GM10248 (cell line): ENCODE data around the gene NF2.

ENCODE experiments used
- CTCF ChIA-PET: fragments of 300-600 bp; sonication (Branson Sonifier 250); formaldehyde crosslinking; extraction: SDS; loops from one replicate; lab custom pipeline; 2021; ENCODE audit warnings: antibody characterized with exemption; lab: Yijun Ruan, JAX
- POLR2A ChIA-PET: fragments of 350-650 bp; sonication (Branson Sonifier 250); formaldehyde crosslinking; extraction: SDS; loops from one replicate; lab custom pipeline; 2020; ENCODE audit warnings: antibody characterized with exemption; lab: Yijun Ruan, JAX
- DNase-seq: peaks from one replicate; pipeline ENCODE4 v3.0.0; 2012; ENCODE audit errors: extremely low spot score
- CTCF ChIP-seq: IDR thresholded peaks from 2 replicates; pipeline ENCODE4 v1.5.1; 2012; ENCODE audit warnings: mild to moderate bottlenecking, low read depth; ENCODE audit errors: extremely low read depth, missing control alignments, control extremely low read depth

The NF2 gene

GRCh38 chr22:29641700-29642330 is 38.4 kb downstream of the NF2 start:
- no peak for DNase-seq
- ChIA-PET CTCF (interaction anchor here (1.6 kb wide), 1 partner anchor 15 kb away, joined by 3 read pairs; no protein-coding TSS in a partner anchor), POLR2A (no interaction called here)
- no peak for TF ChIP-seq CTCF

GRCh38 chr22:29642694-29643093 is 39.3 kb downstream of the NF2 start:
- no peak for TF ChIP-seq CTCF
- ChIA-PET CTCF (interaction anchor here (1.6 kb wide), 1 partner anchor 16 kb away, joined by 3 read pairs; no protein-coding TSS in a partner anchor), POLR2A (no interaction called here)
- DNase-seq = no peak

GRCh38 chr22:29647954-29648737 is 44.7 kb downstream of the NF2 start:
- DNase-seq = no peak
- ChIA-PET CTCF (no interaction called here), POLR2A (no interaction called here)
- TF ChIP-seq CTCF = no peak

GRCh38 chr22:29650370-29650769 is 46.9 kb downstream of the NF2 start:
- ChIA-PET POLR2A (no interaction called here), CTCF (interaction anchor here (1.7 kb wide), 1 partner anchor 24 kb away, joined by 4 read pairs; no protein-coding TSS in a partner anchor)
- no peak for TF ChIP-seq CTCF
- no peak for DNase-seq

GRCh38 chr22:29651652-29652051 is 48.2 kb downstream of the NF2 start:
- DNase-seq = no peak
- POLR2A ChIA-PET = no interaction called here
- CTCF ChIA-PET = interaction anchor here (1.7 to 2.2 kb wide), 2 partner anchors 15 to 25 kb away, joined by 4 to 8 read pairs; no protein-coding TSS in a partner anchor
- TF ChIP-seq CTCF = no peak

- no peak for DNase-seq
- TF ChIP-seq CTCF = no peak
- POLR2A ChIA-PET = no interaction called here
- CTCF ChIA-PET = interaction anchor here (0.9 to 2.3 kb wide), 6 partner anchors 10 to 528 kb away, joined by 3 to 9 read pairs (median 4); no protein-coding TSS in a partner anchor
Measured at GRCh38 chr22:29654420-29654819, 51.0 kb downstream of the NF2 start.
